Neural cell (in vitro differentiated cells): Measurements from ENCODE around the gene NDUFAB1. TPM values are rescaled to one million over a fixed set of nuclear protein-coding genes. Genes with fewer than 3 reads are reported as not detected.
A peak's percentile ranks its signal among the peaks of the same experiment; 100 is the strongest.

ENCODE experiments used
- H2AFZ ChIP-seq: fragments of 200-600, 300-800 bp; sonication (generic), shearing (Covaris generic); 2 replicates; pipeline ENCODE4 v1.6.0; 2014; ENCODE audit warnings: low read depth, mild to moderate bottlenecking, antibody characterized with exemption, low read length, moderate library complexity
- H3F3A ChIP-seq: fragments of 200-600 bp; shearing (Covaris generic); 2 replicates; pipeline ENCODE4 v1.6.1; 2016; ENCODE audit warnings: mild to moderate bottlenecking, moderate library complexity, mixed read lengths, antibody characterized with exemption, low read length; ENCODE audit not compliant: insufficient read depth, poor library complexity, severe bottlenecking
- H3K27ac ChIP-seq: fragments of 200-600, 300-800 bp; sonication (generic), shearing (Covaris generic); 2 replicates; pipeline ENCODE4 v1.5.1; 2014; ENCODE audit warnings: mild to moderate bottlenecking, low read length, moderate library complexity
- H3K27me3 ChIP-seq: fragments of 300-800, 200-600 bp; sonication (generic), shearing (Covaris generic); 2 replicates; pipeline ENCODE4 v1.6.0; 2014; ENCODE audit warnings: mild to moderate bottlenecking, low read depth, low read length, moderate library complexity; ENCODE audit not compliant: insufficient read depth
- H3K36me3 ChIP-seq: fragments of 300-800, 200-600 bp; sonication (generic), shearing (Covaris generic); 2 replicates; pipeline ENCODE4 v1.5.1; 2014; ENCODE audit warnings: mild to moderate bottlenecking, antibody characterized with exemption, low read length, moderate library complexity; ENCODE audit not compliant: insufficient read depth
- H3K4me2 ChIP-seq: fragments of 300-800, 200-600 bp; sonication (generic), shearing (Covaris generic); 2 replicates; pipeline ENCODE4 v1.6.0; 2014; ENCODE audit warnings: mild to moderate bottlenecking, low read length
- H3K4me3 ChIP-seq: fragments of 300-800, 200-600 bp; sonication (generic), shearing (Covaris generic); 2 replicates; pipeline ENCODE4 v1.5.1; 2014; ENCODE audit warnings: mild to moderate bottlenecking, low read length, moderate library complexity
- H3K79me2 ChIP-seq: fragments of 200-600 bp; shearing (Covaris generic); replicated peaks from 2 replicates; pipeline ENCODE4 v1.6.0; 2014; ENCODE audit warnings: mild to moderate bottlenecking, low read length, moderate library complexity; ENCODE audit not compliant: insufficient read depth
- H3K9ac ChIP-seq: fragments of 300-800, 200-600 bp; sonication (generic), shearing (Covaris generic); 2 replicates; pipeline ENCODE4 v1.6.1; 2016; ENCODE audit warnings: mild to moderate bottlenecking, low read length, mixed read lengths
- H3K9me2 ChIP-seq: fragments of 200-600 bp; shearing (Covaris generic); 2 replicates; pipeline ENCODE4 v1.6.1; 2016; ENCODE audit warnings: mild to moderate bottlenecking, low read length, mixed read lengths; ENCODE audit not compliant: insufficient read depth
- H3K9me3 ChIP-seq: fragments of 200-600, 300-800 bp; sonication (generic), shearing (Covaris generic); 2 replicates; pipeline ENCODE4 v1.6.1; 2016; ENCODE audit warnings: mild to moderate bottlenecking, mixed run types, low read length, moderate library complexity, mixed read lengths
- H4K20me1 ChIP-seq: fragments of 200-600 bp; shearing (Covaris generic); 2 replicates; pipeline ENCODE4 v1.6.1; 2016; ENCODE audit warnings: mild to moderate bottlenecking, mixed run types; ENCODE audit not compliant: insufficient read depth
- EP300 ChIP-seq: fragments of 450-650 bp; conservative IDR thresholded peaks from 2 replicates; pipeline ENCODE4 v1.6.1; 2014; ENCODE audit warnings: antibody characterized with exemption, mild to moderate bottlenecking, moderate library complexity; ENCODE audit not compliant: poor library complexity, severe bottlenecking
- EZH2 ChIP-seq: fragments of 200-600, 300-800 bp; shearing (Covaris generic), sonication (generic); IDR thresholded peaks from 2 replicates; pipeline ENCODE4 v1.6.1; 2014; ENCODE audit warnings: antibody characterized with exemption, low read length, borderline replicate concordance, mild to moderate bottlenecking; ENCODE audit not compliant: insufficient read depth, poor library complexity, severe bottlenecking
- MXI1 ChIP-seq: fragments of 450-650 bp; conservative IDR thresholded peaks from 2 replicates; pipeline ENCODE4 v1.6.1; 2014; ENCODE audit warnings: antibody characterized with exemption, mild to moderate bottlenecking; ENCODE audit not compliant: poor library complexity, severe bottlenecking
- POLR2AphosphoS5 ChIP-seq: IDR thresholded peaks from 2 replicates; pipeline ENCODE4 v1.6.1; 2012
- RAD21 ChIP-seq: fragments of 450-650 bp; conservative IDR thresholded peaks from 2 replicates; pipeline ENCODE4 v1.6.1; 2014; ENCODE audit warnings: antibody characterized with exemption, mild to moderate bottlenecking, moderate library complexity
- SMC3 ChIP-seq: fragments of 450-650 bp; conservative IDR thresholded peaks from 2 replicates; pipeline ENCODE4 v1.6.1; 2014; ENCODE audit warnings: antibody characterized with exemption, mild to moderate bottlenecking, moderate library complexity; ENCODE audit not compliant: poor library complexity
- TAF1 ChIP-seq: IDR thresholded peaks from 2 replicates; pipeline ENCODE4 v1.6.1; 2012; ENCODE audit warnings: low read depth
- polyA plus RNA-seq: library from polyadenylated mRNA; depleted of rRNA; stranded (reverse); fragments of >200 nt; gene quantifications from 2 replicates; pipeline ENCODE4 v1.2.3, GENCODE V29; 2014
- TF ChIP-seq, protein P1 (sequence below): fragments of 450-650 bp; IDR thresholded peaks from 2 replicates; pipeline ENCODE4 v1.5.1; 2014; ENCODE audit warnings: antibody characterized with exemption, mild to moderate bottlenecking, moderate library complexity; ENCODE audit not compliant: poor library complexity, severe bottlenecking
- TF ChIP-seq, protein P2 (sequence below): IDR thresholded peaks from 2 replicates; pipeline ENCODE4 v1.6.1; 2012; ENCODE audit warnings: borderline replicate concordance

The NDUFAB1 gene
- polyA plus RNA-seq, 1 donor from 2014 or later: 492 TPM

DNA sequence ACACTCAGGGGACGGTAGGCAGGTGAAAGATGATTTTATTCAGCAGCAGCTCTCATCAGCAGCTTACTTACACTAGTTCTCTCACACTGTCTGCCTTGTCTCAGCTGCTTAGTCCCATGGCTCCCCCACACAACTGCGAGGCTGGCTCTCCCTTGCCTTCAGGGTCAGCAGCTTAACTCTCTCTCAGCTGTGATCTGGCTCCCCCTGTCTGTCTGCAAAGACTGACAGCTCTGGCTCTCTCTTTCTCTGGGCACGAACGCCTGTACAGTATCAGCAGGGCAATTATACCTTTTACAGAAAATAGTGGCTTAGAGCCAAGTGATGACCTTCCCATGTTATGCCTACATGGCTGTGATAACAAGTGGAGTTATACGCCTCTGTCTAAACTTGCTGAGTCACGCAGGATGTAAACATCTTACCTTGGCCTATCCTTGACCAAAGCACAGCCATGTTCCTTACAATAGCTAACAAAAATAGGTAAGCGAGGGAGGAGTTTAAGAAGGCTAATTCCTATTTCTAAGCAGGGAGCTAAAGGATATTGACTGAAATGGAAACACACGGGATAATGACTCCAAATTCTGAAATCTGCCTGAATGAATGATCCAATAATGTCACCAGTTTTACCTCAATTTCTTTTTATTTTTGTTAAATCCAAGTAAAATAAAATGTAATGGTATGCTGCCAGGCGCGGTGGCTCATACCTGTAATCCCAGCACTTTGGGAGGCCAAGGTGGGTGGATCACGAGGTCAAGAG is 1.1 kb upstream of the NDUFAB1 start:
- Histone ChIP-seq H3K4me2 (no peak overlapping the region), H3K9ac (no peak overlapping the region), H3K27ac (no peak overlapping the region), H2AFZ (no peak overlapping the region), H3K36me3 (no peaks in the 10 kb centered on the region), H3K9me2 (no peaks in the 10 kb centered on the region), H3F3A (no peaks in the 10 kb centered on the region), H3K9me3 (no peaks in the 10 kb centered on the region), H3K4me3 (no peak overlapping the region), H4K20me1 (no peaks in the 10 kb centered on the region), H3K27me3 (no peaks in the 10 kb centered on the region), H3K79me2 (peaks cover 28% of the 10 kb centered on the region)
- TF ChIP-seq EP300 (no peak), SMC3 (no peak), MXI1 (no peak), TAF1 (no peak)
- TF ChIP-seq, protein P1, sequence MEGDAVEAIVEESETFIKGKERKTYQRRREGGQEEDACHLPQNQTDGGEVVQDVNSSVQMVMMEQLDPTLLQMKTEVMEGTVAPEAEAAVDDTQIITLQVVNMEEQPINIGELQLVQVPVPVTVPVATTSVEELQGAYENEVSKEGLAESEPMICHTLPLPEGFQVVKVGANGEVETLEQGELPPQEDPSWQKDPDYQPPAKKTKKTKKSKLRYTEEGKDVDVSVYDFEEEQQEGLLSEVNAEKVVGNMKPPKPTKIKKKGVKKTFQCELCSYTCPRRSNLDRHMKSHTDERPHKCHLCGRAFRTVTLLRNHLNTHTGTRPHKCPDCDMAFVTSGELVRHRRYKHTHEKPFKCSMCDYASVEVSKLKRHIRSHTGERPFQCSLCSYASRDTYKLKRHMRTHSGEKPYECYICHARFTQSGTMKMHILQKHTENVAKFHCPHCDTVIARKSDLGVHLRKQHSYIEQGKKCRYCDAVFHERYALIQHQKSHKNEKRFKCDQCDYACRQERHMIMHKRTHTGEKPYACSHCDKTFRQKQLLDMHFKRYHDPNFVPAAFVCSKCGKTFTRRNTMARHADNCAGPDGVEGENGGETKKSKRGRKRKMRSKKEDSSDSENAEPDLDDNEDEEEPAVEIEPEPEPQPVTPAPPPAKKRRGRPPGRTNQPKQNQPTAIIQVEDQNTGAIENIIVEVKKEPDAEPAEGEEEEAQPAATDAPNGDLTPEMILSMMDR: no peak

DNA sequence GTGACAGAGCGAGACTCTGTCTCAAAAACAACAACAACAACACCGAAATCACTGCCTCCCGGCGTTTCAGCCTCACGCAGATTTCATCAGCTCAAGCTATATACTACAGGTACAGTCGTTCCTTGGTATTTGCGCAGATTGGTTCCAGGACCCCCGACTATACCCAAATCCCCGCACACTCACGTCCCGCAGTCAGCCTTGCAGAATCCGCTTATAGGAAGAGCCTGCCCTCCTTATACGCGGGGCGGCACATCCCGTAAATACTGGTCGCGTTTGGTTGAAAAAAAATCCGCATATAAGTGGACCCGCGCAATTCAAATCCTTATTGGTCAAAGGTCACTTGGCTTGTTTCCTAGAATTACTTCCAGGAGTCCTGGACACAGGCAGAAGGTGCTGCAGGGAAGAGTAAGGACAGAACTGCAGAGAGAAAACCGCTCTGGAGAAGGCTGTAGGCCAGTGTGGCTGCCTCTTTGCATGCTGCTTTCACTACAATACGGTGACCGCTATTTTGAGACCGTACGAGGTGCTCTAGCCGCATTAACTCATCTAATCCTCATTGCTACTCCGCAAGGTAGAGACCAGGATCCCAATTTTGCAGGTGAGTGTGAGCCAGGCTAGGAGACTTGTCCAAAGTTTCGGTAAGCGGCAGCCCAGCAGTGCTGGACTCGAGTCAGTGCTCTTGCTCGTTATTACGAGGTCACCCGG is 718 bp downstream of the NDUFAB1 start:
- Histone ChIP-seq H3K79me2 (peaks cover 40% of the 10 kb centered on the region), H4K20me1 (no peaks in the 10 kb centered on the region), H2AFZ (peak overlapping the region; percentile 81), H3K9me2 (no peaks in the 10 kb centered on the region), H3K27me3 (no peaks in the 10 kb centered on the region), H3K4me2 (peak overlapping the region; percentile 88), H3F3A (no peaks in the 10 kb centered on the region), H3K27ac (peak overlapping the region; percentile 62), H3K9me3 (no peaks in the 10 kb centered on the region), H3K4me3 (peak overlapping the region; percentile 84), H3K36me3 (no peaks in the 10 kb centered on the region), H3K9ac (peak overlapping the region; percentile 87)
- TF ChIP-seq, protein P2, sequence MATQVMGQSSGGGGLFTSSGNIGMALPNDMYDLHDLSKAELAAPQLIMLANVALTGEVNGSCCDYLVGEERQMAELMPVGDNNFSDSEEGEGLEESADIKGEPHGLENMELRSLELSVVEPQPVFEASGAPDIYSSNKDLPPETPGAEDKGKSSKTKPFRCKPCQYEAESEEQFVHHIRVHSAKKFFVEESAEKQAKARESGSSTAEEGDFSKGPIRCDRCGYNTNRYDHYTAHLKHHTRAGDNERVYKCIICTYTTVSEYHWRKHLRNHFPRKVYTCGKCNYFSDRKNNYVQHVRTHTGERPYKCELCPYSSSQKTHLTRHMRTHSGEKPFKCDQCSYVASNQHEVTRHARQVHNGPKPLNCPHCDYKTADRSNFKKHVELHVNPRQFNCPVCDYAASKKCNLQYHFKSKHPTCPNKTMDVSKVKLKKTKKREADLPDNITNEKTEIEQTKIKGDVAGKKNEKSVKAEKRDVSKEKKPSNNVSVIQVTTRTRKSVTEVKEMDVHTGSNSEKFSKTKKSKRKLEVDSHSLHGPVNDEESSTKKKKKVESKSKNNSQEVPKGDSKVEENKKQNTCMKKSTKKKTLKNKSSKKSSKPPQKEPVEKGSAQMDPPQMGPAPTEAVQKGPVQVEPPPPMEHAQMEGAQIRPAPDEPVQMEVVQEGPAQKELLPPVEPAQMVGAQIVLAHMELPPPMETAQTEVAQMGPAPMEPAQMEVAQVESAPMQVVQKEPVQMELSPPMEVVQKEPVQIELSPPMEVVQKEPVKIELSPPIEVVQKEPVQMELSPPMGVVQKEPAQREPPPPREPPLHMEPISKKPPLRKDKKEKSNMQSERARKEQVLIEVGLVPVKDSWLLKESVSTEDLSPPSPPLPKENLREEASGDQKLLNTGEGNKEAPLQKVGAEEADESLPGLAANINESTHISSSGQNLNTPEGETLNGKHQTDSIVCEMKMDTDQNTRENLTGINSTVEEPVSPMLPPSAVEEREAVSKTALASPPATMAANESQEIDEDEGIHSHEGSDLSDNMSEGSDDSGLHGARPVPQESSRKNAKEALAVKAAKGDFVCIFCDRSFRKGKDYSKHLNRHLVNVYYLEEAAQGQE: no peak
- no peak for TF ChIP-seq EP300
- TF ChIP-seq, protein P1: no peak
- no peak for TF ChIP-seq RAD21
- no peak for TF ChIP-seq SMC3
- TF ChIP-seq EZH2: no peak
- no peak for TF ChIP-seq MXI1
- no peak for TF ChIP-seq POLR2AphosphoS5
- TF ChIP-seq TAF1: no peak
